ENCODE results near the gene ZC2HC1B.

ZC2HC1B gene

DNA sequence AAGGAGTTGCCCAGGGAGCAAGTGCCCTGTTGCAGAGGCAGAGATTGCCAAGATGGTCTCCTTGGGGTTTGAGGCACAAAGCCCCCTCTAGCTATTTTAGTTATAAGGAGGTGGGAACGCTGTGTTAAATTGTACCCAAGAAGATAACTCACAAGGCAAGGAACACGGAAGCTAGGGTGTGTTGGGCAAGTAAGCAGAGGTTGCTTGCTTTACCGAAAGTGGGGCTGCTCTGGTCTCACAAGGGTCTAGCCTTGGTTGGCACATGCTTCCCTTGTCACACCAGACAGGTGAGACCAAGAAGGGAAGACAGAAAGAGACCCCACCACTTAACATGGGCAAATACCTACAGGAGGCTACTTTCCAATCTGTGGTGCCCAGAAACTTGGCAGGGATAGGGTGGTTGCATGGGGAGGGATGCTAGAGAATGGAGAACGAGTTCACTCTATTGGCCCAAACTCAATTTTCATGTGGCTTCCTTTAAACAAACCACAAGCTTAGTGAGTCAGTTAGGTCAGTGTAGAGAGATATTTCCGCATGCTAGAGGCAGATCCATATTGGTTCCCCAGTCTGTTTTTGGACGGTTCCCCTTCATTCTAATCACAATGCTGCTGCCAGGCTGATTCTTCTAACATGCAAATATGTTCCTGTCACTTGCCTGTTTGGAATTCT, 101.4 kb downstream of the ZC2HC1B start:
- no peak for DNase-seq

DNA sequence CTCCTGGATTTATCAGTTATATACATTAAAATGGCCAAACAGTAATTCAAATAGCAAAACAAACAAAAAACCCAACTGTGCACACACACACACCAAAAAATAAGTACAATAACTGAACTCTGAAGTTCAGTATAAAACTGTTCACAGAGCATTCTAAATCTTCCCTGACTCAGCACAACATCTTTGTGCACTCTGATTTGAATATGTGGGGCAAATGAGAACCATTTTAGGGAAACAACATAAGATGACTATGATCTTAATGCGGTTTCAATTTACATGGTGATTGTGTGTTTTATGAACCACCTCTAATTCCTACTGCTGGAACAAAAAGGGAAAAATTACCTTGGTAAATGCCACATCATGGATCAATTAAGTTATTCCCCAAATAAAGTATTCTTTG, 102.0 kb downstream of the ZC2HC1B start:
- no peak for DNase-seq

DNA sequence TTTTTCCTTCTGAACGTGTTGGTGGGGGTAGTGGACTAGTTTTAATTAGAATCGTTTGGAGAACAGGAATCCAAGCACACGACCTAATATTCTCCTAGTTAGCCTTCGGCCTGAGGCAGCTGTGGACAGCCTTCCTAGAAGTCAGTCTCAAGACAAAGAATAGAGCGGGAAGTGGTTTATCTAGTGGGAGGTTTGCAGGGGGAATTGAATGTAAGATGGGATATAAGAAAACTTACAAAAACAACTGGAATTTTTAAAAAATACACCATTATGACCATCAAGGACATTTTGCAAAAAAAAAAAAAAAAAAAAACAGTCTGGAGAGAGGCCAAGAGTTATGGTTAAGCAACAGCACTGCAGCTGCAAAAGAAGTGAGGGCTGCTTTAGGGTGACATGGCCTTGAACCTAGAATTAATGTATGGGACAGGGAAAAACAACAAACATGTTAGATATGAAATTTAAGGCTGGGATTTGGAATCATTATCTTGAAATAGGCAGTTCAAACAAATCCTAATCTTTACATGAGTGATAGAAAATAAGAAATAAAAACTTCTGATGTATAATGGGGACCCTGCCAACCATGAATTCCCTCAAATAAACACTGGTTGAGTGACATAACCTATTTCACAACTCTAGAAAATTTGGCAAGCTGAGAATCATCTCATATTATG, 103.6 kb downstream of the ZC2HC1B start:
- no peak for DNase-seq

DNA sequence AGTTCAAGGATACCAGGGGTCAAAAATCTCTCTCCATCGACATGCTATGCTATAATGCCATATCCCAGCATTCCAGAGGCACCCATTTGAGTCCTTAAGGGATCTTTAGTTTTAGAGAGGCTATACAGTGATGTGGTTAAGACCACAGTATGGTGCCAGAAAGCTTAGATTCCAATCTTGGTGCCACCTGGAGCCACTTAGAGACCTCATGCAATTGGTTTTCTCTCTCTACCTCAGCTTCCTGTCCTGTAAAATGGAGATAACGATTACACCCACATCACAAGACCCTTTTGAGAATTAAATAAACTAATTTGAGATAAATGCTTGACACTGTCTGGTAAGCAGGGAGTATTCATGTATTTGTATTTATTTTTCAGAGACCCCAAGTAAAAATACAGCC, 104.8 kb downstream of the ZC2HC1B start:
- no peak for DNase-seq

DNA sequence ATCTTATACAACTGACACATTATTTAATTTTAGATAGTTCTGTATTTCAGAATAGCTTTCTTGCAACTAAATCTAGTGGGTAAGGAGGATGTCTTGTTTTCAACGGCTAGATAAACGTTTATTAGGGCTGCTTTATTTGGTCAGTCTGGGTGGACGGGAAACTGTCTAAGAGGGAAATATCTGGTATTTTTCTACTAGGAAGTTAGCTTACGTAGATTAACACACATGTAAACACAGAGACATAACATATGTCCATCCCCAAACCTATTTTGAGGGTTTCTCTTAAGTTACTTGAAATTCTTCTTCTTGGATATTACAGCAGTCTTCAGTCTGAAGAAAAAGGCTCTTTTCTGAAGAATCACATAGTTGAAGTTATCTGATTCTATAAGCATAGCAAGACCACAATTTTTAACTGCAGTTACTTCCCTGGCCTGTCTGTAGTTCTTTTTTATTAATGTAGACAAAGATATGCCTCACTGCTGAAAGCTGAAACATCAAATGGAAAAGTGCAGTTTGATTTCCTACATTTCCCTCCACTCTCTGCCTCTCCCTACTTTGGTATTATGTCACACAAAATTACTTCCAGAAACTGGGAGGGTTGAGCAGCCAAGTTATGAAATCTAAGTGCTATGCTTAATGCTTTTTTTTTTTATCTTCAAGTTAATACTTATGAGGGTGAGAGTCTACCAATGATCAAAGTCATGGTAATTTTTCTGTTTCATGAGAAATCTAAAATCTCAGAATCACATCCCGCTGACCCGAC, 106.4 kb downstream of the ZC2HC1B start:
- no peak for DNase-seq

DNA sequence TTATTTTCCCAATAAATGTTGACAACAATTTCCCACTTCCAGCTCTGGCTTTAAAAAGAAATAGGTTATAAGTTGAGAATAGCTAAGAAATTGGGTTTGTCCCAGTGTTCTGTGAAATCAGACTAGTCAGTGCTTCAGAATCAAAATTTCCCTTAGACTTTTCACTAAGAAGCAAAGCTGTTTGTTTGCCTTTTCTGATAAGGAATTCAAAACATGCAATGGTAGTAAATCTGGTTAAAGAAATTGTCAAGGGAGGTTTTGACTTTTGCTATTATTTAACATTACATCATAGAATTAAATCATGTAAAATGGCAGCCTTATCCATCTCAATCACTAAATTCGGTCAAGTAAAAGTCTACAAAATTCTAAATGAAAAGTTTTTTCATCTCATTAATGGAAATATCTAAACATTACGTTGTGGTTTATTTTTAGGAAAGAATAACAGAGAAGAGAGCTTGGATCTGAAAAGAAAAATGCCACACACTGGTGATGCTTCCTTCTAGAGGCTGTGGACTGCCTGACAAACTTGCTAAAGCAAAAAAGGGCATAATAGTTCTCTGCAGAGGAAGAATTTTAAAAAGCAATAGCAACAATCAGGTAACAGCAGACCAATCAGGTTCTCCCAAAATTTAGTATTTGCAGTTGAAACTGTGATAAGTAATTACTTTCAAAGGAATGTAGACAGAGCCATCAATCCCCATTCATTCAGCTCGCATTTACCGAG, 107.4 kb downstream of the ZC2HC1B start:
- DNase-seq = no peak

DNA sequence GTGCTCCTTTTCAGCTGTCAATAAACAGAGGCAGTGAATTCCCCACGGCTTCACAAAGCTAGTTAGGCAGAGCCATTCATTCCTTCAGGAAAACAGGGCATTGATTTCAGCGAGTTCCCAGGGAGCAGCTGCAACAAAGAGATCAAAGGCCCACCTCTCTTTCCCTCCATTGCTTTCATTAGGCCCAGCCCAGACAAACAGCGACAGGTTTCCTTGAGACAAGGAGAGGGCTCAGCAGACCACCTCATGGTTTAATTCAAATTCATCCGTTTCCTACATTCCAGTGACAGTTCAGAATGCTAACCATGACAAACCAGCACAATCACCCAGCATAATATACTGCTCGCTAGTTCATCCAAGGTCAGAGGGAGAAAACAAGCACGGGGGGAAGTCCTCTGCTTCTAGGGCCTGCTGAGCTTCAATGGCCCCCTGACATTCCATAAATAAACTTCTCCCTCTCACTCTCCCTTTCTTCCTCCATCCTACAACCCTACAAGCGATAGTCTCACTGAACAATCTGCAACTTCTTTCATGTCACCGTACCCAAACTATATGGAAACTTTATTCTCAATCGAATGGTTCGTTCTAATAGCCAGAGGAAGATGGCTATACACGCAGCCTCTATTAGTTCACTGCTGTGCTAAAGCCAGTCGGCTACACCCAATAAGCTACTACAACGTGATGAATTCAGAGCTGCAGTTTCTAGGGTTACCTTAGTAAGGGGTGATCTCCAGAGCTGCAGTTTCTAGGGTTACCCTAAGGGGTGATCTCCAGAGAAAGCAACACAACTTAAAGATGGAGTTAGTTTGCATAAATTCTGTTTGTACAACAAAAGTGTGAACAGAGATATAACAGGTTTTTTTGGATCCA, 109.1 kb downstream of the ZC2HC1B start:
- no peak for DNase-seq

DNA sequence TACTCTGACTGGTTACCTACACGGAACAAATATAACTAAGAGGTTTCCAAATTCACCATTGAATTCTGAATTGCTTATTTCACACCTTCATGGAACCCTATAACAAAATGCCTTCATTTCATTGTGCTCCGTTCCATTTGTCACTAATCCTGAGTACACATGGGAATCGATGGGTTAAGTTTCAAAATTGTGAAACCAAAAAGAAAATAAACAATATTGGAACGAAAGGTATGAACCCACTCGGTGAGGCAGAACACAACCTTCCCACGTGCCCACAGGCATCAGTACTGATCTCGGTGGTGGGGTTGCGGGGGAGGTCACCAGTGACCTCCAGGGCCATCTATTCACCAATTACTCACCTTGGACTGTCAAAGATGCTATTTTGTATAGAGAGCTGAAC, 109.8 kb downstream of the ZC2HC1B start:
- no peak for DNase-seq

DNA sequence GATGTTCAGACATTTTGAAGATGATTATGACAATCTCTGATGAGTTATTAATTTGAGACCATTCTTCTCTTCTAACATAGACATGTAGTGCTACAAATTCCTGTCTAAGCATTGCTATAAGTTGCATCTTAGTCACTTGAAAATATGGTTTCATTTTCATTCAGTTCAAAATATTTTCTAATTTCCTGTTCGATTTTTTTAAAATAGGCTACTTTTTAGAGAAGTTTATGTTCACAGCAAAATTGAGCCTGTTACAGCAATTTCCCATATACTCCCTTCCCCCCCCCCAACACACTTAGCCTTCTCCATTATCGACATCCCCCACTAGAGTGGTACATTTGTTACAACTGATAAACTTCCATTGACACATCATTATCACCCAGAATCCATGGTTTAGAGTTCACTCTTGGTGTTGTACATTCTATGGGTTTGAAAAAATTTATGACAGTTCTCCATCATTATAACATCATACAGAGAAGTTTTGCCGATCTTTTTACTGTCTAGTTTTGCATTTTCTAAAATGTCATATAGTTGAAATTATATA, 112.6 kb downstream of the ZC2HC1B start:
- no peak for DNase-seq

DNA sequence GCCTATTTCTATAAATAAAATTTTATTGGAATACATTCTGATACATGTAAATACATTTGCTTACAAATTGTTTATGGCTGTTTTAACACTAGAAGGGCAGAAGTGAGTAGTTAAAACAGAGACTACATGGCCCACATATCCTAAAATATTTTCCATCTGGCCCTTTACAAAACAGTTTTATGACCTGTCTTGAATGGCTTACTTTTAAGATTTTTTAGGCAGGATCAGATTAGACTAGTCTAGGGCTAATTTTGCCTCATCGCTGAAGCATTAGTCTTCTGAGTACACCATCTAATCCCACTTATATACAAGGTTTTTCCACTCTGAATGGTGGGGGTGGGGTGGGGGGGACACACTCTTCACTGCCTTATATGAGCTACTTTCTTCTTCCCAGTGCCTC, 116.6 kb downstream of the ZC2HC1B start:
- DNase-seq = no peak

DNA sequence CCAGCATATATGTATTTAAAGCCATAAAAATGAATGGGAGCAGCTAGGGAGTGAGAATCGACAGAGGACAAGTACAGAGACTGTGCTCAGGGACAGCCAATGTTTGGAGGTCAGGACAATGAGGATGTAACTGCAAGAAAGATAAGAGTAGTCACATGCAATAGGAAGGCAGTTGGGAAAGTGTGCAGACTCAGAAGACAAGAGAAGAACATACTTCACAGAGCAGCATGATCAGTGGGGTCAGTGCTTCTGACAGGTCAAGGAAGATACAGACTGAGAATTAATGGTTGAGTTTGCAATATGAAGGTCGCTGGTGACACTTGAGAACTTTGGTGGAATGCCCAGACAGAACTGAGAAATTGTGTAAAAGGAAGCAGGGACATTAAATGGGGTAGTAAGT, 118.7 kb downstream of the ZC2HC1B start:
- DNase-seq = no peak

DNA sequence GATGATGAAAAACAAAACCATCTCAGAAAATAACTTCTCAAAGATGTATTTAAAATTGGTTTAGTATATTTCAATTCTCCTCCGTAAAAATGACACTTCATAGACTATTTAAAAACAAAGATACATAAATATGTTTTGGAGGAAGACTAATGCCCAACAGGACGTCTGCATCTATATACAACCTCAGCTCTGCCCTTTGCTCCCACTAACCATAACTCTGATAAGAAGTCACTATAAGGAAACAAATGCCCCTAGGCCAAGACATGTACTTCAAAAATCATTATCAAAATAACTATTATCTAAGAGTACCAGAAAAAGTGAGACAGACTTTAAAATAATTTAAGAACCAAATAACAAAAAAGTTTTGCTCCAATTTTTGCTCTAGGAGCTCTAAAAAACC, 120.4 kb downstream of the ZC2HC1B start:
- no peak for DNase-seq

DNA sequence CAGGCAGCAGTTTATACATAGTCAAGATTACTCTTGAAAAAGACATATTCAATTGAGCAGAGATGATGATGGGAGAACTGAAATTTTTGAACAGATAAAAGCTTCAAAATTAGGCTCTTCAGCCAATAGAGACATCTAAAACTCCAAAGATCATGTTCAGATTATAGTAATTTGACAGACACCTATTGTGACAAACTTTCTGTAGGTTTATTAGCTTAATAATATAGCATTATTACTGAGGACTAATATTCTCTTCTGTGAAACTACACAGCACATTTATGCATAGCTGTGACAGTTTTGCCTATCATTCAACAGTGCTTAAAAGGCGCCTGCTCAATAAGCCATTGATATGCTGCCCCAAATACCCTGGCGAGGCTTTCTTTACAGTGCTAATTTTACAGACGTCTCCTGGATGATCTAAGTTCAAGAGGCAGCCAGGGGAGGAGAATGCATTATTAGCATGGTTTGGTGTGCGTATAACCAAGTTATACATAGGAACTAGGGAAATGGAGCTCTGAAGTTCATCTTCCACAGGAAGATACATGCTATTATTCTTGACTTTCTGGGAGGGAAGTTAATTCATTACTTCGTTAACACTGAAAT, 122.3 kb downstream of the ZC2HC1B start:
- no peak for DNase-seq
